Dermis microvascular lymphatic vessel endothelial cell (primary cell): ENCODE measurements around the gene NDRG4. TPM values are rescaled to one million over a fixed set of nuclear protein-coding genes. Genes with fewer than 3 reads are reported as not detected.
A peak's percentile ranks its signal among the peaks of the same experiment; 100 is the strongest.

ENCODE experiments used
- DNase-seq, 2 donors: peaks; one replicate each; pipeline versions ENCODE4 v3.0.0 to v3.0.0-alpha.2; 2010; ENCODE audit warnings: low read depth in 2 of 2
- total RNA-seq: library from RNA; depleted of rRNA; stranded (reverse); fragments of >200 nt; gene quantifications from 2 replicates; pipeline ENCODE4 v1.2.1, GENCODE V29; 2014

The NDRG4 gene
- 94.7 and 368 TPM in 2 replicates for total RNA-seq

GRCh38 chr16:58499615-58500351 is at the start of gene NDRG4:
NDRG4 (plus strand) TSS chr16:58500143; CDS start chr16:58500249, 106 bp downstream.
- peak in 1 of 2 donors; percentile 83 for DNase-seq

- no peak for DNase-seq
These were observed 49.4 kb upstream of the NDRG4 start for GRCh38 chr16:58450590-58450989.

DNA sequence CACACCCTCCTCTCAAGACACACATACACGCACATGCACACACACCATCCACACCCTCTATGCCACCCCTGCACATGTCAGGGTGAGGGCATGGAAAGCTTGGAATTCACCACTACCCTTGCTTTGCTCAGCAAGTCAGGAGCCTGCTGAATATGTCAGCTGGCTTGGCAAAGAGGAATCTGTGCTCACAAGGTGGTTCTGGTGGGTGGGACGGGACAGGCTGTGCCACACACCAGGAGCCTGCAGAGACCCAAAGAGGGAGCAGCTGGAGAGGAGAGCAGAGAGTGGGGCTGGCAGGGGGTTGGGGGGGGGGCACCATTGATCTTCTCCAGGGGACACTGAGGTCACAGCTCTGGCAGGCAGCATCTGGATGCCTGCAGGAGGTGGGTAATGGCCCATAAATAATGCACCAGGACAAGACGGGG is 48.7 kb upstream of the NDRG4 start:
- DNase-seq: no peak

GRCh38 chr16:58451945-58452401 is 48.0 kb upstream of the NDRG4 start:
- peak in 1 of 2 donors; percentile 75 for DNase-seq

- no peak for DNase-seq
These were observed 47.3 kb upstream of the NDRG4 start for GRCh38 chr16:58452640-58453039.

- DNase-seq: no peak
These were observed 45.8 kb upstream of the NDRG4 start for GRCh38 chr16:58454178-58454577.

GRCh38 chr16:58454856-58455255 is 45.1 kb upstream of the NDRG4 start:
- DNase-seq: no peak

DNA sequence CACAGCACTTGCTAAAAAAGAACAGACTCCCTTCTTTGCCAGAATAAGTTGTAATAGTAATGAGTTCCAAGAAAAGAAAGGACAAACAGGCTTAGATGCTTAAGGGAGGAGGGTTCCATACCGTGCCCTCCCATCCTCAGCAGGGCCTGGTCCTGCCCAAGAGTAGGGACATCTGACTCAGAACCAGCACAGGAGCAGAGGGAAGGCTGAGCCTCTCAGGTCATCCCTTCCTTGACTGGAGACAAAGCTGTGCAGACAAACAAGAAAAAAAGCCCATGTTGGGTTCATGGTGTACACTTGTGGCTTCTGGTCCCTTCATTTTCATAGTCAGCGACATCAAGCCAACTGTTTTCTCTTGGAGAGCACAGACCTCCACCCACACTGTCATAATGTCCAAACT is 44.2 kb upstream of the NDRG4 start:
- DNase-seq: peak in 1 of 2 donors; percentile 69

GRCh38 chr16:58456193-58456592 is 43.8 kb upstream of the NDRG4 start:
- DNase-seq: peak; percentile 81 to 98

DNA sequence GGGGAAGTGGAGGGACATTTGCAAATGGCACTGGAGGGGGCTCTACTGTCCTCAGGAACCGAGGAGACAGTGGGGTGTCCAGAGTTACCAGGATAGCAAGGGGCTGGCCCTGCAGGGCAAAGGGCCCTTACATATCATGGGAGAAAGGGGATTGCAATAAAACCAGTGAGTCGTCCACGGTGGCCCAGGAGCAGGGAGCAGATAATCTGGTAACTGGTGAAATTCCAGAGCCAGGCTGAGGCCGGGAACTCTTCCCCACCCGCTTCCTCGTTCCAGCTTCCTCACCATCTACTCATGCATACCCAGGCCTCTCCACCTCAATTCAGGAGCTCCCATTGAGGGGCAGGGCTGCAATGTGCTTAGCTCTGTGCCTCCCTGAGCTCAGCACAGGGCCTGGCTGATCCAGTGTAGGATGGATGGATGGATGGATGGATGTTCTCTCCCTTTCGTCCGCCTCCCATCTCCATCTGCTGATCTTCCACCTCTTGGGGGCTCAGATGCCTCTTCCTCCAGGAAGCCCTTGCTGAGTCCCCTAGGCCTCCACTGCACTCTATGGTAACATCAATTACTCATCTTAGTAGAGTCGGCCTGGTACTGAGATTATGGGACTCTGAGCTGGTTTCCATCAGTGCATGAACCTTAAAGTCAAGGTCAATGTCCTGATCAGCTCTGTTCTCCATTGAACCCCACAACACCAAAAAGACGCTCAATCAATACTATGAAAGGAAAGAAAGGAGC is 41.2 kb upstream of the NDRG4 start:
- no peak for DNase-seq

GRCh38 chr16:58459344-58460218 is 40.4 kb upstream of the NDRG4 start:
- DNase-seq: peak; percentile 93

GRCh38 chr16:58460219-58460610 is 39.7 kb upstream of the NDRG4 start:
- DNase-seq: no peak

DNA sequence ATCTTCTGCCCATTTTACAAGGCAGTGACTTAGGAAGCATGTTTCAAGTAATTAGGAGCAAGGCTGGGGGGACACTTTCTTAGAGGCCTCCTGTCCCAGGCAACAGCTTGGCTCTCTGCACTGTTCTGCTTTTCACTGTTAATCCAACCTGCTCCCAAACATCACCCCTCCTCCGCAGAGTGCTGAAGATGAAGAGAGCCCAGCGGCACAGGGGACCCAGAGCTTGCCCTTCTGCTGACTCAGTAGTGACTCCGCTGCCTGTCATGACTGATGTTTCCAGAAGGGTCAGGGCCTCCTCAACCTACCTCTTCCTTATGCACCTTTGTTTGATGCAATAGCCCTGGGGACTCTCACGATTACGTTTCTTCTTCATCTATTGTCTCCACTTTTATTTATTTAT is 38.9 kb upstream of the NDRG4 start:
- DNase-seq: peak in 1 of 2 donors; percentile 36

- DNase-seq: no peak
These were observed 38.3 kb upstream of the NDRG4 start for GRCh38 chr16:58461640-58462039.

DNA sequence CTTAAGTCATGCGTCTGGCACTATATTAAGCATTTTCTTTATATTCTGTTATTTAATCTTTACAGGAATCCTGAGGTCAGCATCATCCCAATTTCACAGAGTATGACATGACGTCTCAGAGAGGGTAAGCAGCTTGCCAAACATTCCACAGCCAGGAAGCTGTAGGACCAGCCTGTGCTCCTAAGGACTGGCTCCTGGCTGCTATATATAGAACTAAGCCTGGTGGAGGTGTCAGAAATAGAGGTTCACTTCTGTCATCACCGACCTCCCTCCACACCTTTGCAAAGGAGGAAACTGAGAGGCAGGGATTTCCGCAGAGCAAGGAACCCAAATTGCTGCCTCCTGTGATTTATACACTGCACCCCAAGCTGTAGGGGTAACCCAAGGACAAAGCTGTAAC is 37.9 kb upstream of the NDRG4 start:
- no peak for DNase-seq

DNA sequence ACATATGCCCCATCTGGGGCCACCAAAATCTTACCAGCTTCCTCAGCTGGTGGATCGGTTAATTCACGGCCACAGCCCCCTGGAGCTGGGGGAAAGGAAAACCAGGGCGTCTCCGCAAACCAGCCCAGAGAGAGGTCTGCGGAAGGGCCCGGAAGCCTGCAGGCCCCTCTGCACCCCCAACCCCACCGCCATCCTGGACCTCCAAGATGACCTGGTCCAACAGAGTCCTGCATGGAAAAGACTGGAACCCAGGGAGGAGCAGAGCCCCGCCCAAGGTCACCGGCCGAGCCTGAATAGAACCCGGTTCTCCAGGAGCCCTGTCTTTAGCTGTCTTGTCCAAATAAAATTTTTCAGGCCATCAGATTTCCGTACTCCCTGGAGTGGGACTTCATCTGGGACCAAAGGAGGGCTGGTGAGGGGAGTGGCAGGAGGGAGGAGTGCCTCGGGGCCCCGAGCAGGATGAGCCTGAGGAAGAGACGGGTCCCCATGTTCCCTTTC is 37.4 kb upstream of the NDRG4 start:
- DNase-seq: no peak

DNA sequence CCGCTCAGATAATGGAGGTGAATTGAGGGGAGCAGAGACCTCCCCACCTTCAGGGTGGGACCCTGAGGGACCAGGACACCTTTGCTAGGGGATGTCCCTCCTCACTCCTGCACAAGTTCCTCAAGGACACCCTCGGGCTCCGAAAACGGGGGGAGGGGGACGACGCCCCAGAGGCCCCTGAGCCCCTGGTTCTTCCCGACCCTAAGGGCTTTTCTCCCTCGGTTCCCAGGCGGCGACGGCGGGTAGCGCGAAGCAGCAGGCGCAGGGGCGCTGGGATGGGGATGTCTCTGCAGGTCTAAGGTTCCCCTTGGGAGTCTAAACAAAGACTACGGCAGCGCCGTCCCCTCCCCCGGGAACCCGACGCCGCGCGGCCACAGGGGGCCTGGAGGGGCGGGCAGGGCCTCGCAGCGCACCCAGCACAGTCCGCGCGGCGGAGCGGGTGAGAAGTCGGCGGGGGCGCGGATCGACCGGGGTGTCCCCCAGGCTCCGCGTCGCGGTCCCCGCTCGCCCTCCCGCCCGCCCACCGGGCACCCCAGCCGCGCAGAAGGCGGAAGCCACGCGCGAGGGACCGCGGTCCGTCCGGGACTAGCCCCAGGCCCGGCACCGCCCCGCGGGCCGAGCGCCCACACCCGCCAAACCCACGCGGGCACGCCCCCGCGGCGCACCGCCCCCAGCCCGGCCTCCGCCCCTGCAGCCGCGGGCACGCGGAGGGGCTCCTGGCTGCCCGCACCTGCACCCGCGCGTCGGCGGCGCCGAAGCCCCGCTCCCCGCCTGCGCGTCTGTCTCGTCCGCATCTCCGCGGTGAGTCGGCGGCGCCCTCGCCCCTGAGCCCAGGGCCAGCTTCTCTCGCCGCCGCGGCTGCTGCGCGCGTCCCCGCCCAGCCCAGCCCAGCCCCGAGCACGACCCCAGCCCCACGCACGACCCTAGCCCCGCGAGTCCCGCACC is 36.7 kb upstream of the NDRG4 start:
- DNase-seq: peak in 1 of 2 donors; percentile 66

GRCh38 chr16:58464047-58464915 is 35.7 kb upstream of the NDRG4 start:
- peak in 1 of 2 donors; percentile 54 for DNase-seq
